Effector CD8-positive, alpha-beta T cell (primary cell): Measurements from ENCODE around the gene DVL3.

Source experiments
- DNase-seq: peaks from one replicate; lab custom pipeline; 2025; lab: John Stamatoyannopoulos, UW

The DVL3 gene

GRCh38 chr3:184176377-184177330 is 21.5 kb downstream of the DVL3 start:
- no peak for DNase-seq

GRCh38 chr3:184177331-184177731 is 22.2 kb downstream of the DVL3 start:
- DNase-seq, result no peak

- DNase-seq, result no peak
Measured at GRCh38 chr3:184177767-184178306, 22.7 kb downstream of the DVL3 start.

GRCh38 chr3:184178521-184179138 is 23.5 kb downstream of the DVL3 start:
- DNase-seq, result no peak

- DNase-seq, result no peak
Measured at GRCh38 chr3:184180165-184180564, 25.0 kb downstream of the DVL3 start.

- DNase-seq, result no peak
Measured at GRCh38 chr3:184181596-184181995, 26.4 kb downstream of the DVL3 start.

- no peak for DNase-seq
Measured at GRCh38 chr3:184183679-184184078, 28.5 kb downstream of the DVL3 start.

- DNase-seq, result no peak
Measured at GRCh38 chr3:184184546-184185230, 29.5 kb downstream of the DVL3 start.

GRCh38 chr3:184185461-184186183 is 30.4 kb downstream of the DVL3 start:
- DNase-seq, result peak; percentile 99

GRCh38 chr3:184186184-184186901 is 31.2 kb downstream of the DVL3 start, which contains the start of gene ABCF3:
TSS of gene ABCF3 (plus strand) at chr3:184186199. CDS start at chr3:184186208, 9 bp downstream.
- DNase-seq, result no peak

GRCh38 chr3:184186902-184187207 is 31.7 kb downstream of the DVL3 start:
- DNase-seq, result no peak

GRCh38 chr3:184188080-184188479 is 32.9 kb downstream of the DVL3 start:
- DNase-seq, result no peak

GRCh38 chr3:184189421-184189820 is 34.2 kb downstream of the DVL3 start:
- no peak for DNase-seq

GRCh38 chr3:184192889-184193288 is 37.7 kb downstream of the DVL3 start:
- DNase-seq, result no peak

GRCh38 chr3:184193991-184194539 is 38.9 kb downstream of the DVL3 start:
- DNase-seq, result no peak

GRCh38 chr3:184196536-184196935 is 41.4 kb downstream of the DVL3 start:
- DNase-seq, result no peak

- DNase-seq, result no peak
Measured at GRCh38 chr3:184198509-184198908, 43.3 kb downstream of the DVL3 start.

GRCh38 chr3:184200825-184201224 is 45.6 kb downstream of the DVL3 start:
- DNase-seq, result no peak

- no peak for DNase-seq
Measured at GRCh38 chr3:184203526-184203925, 48.3 kb downstream of the DVL3 start.

- no peak for DNase-seq
Measured at GRCh38 chr3:184209146-184209923, 54.2 kb downstream of the DVL3 start.
